Ascending aorta (tissue), 2 donors: Measurements from ENCODE around the gene PDE6G. TPM values are rescaled to one million over a fixed set of nuclear protein-coding genes. Genes with fewer than 3 reads are reported as not detected.
A peak's percentile ranks its signal among the peaks of the same experiment; 100 is the strongest.

Source experiments
- DNase-seq, 2 donors: peaks; one replicate each; pipeline ENCODE4 v3.0.0-alpha.2; 2019; ENCODE audit warnings: low spot score in 2 of 2
- H3K27ac ChIP-seq, 2 donors: fragments of 200-600 bp; sonication (generic); one replicate each; pipeline ENCODE4 v1.5.1; 2016 to 2017; ENCODE audit warnings: mild to moderate bottlenecking in 1 of 2
- H3K27me3 ChIP-seq: fragments of 200-600 bp; sonication (generic); one replicate; pipeline ENCODE4 v1.5.1; 2017
- H3K36me3 ChIP-seq, 2 donors: fragments of 200-600 bp; sonication (generic); one replicate each; pipeline ENCODE4 v1.5.1; 2016
- H3K4me1 ChIP-seq, 2 donors: fragments of 200-600 bp; sonication (generic); one replicate each; pipeline ENCODE4 v1.5.1; 2016 to 2017; ENCODE audit warnings: mild to moderate bottlenecking in 1 of 2
- H3K4me3 ChIP-seq, 2 donors: fragments of 200-600 bp; sonication (generic); one replicate each; pipeline ENCODE4 v1.5.1; 2016 to 2017; ENCODE audit warnings: mild to moderate bottlenecking in 1 of 2
- H3K9me3 ChIP-seq, 2 donors: fragments of 200-600 bp; sonication (generic); one replicate each; pipeline ENCODE4 v1.5.1; 2016
- intact Hi-C: fragments of 100-400 bp; cut with DNase I; formaldehyde crosslinking; loops from one replicate; pipeline ENCODE4 v1.15.1; 2023
- total RNA-seq: library from RNA; depleted of rRNA; stranded (reverse); fragments of >200 nt; gene quantifications from one replicate; pipeline ENCODE4 v1.1.0, GENCODE V29; 2016
- TF ChIP-seq, protein P1 (sequence below), 3 experiments: fragments of 200-600 bp in 2 of 3; fragments of 450-650 bp in 1 of 3; sonication (generic) in 2 of 3; IDR thresholded peaks; one replicate each; pipeline ENCODE4 v1.5.1; 2016 to 2019; ENCODE audit warnings: antibody characterized with exemption in 3 of 3, mild to moderate bottlenecking in 1 of 3, moderate library complexity in 1 of 3

The PDE6G gene
- total RNA-seq, 1 donor from 2014 or later = not detected

DNA sequence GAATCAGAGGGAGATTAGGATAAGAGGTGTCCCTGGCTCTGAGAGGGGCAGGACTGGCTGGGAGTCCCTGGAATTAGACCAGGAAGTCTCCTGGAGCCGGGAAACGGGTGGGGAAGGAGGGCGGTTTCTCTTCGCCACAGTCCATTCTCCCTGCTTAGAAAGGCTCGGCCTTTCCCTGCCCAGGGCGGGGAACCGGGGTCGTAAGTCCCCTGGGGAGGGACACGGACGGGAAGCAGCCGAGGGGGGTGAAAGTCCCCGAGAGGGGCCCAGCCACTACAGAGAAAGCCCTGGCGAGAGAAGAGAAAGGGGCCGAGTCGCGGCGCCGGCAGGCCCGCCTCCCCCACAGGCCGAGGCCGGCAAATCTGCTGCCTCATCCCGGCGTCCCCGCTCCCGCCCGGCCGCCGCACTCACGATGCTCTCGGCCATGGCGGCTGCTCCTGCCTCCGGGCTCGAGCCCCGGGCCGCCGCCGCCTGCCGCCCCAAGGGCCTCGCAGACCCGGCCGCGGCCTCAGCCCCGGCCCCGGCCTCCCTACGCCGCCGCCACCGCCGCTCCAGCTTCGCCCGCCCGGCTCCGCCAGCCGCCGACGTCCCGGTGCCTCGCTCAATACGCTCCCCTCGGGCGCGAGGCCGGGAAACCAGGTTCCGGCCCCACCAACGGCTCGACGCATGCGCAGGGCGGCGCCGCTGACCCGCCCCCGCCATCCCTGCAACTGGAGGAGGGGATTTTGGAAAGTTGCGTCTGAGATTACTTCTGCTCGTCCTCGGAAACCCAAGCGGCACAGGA is 19.6 kb downstream of the PDE6G start, which contains the start of the genes NPLOC4 and TSPAN10:
NPLOC4 (minus strand) TSS at position 608 of the 784 bp plus-strand sequence; CDS start at position 426, 182 bp downstream.
TSPAN10 (plus strand) TSS at position 692 of the 784 bp plus-strand sequence. CDS start 5,217 bp downstream, outside the sequence.
- peak; percentile 14 to 90 for DNase-seq
- H3K4me1 ChIP-seq = peaks cover 9 to 17% of the 10 kb centered on the region in 2 donors
- peak within 1 kb of the TSS; percentile 80 to 89 for H3K4me3 ChIP-seq
- intact Hi-C loops = loop anchor here (1.0 to 5.0 kb wide), 2 partner anchors 30 to 66 kb away; partner anchors contain the start of genes CCDC137, MRPL12 and OXLD1
- TF ChIP-seq, protein P1, sequence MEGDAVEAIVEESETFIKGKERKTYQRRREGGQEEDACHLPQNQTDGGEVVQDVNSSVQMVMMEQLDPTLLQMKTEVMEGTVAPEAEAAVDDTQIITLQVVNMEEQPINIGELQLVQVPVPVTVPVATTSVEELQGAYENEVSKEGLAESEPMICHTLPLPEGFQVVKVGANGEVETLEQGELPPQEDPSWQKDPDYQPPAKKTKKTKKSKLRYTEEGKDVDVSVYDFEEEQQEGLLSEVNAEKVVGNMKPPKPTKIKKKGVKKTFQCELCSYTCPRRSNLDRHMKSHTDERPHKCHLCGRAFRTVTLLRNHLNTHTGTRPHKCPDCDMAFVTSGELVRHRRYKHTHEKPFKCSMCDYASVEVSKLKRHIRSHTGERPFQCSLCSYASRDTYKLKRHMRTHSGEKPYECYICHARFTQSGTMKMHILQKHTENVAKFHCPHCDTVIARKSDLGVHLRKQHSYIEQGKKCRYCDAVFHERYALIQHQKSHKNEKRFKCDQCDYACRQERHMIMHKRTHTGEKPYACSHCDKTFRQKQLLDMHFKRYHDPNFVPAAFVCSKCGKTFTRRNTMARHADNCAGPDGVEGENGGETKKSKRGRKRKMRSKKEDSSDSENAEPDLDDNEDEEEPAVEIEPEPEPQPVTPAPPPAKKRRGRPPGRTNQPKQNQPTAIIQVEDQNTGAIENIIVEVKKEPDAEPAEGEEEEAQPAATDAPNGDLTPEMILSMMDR (IDR thresholded peaks at IDR 0.05) = peak in 1 of 3 experiments; percentile 7
- H3K36me3 ChIP-seq = no peaks in the 10 kb centered on the region
- peak within 1 kb of the TSS; percentile 78 to 85 for H3K27ac ChIP-seq
- no peaks in the 10 kb centered on the region for H3K9me3 ChIP-seq
- H3K27me3 ChIP-seq = no peaks in the 10 kb centered on the region

DNA sequence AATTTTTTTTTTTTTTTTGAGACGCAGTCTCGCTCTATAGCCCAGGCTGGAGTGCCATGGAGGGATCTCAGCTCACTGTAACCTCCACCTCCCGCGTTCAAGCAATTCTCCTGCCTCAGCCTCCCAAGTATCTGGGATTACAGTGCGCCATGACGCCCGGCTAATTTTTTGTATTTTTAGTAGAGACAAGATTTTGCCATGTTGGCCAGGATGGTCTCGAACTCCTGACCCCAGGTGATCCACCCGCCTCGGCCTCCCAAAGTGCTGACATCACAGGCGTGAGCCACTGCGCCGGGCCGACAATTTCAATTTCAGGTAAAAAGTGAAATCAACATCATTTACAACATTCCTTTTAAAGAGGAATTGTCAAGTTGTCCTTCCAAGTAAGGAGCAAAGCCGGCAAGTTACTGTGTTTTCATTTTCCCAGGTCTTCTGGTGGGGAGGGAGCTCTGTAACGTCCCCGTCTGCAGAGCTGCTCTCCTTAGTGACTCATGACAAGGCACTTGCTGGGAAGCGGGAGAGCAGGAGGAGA is 20.3 kb downstream of the PDE6G start:
- Histone ChIP-seq H3K36me3 (no peaks in the 10 kb centered on the region), H3K27ac (peak overlapping the region; percentile 78 to 85), H3K9me3 (no peaks in the 10 kb centered on the region), H3K4me1 (peaks cover 9 to 17% of the 10 kb centered on the region in 2 donors), H3K27me3 (no peaks in the 10 kb centered on the region), H3K4me3 (peak overlapping the region; percentile 80 to 89)
- TF ChIP-seq, protein P1 (IDR thresholded peaks at IDR 0.05) = no peak
- no peak for DNase-seq
- intact Hi-C loops = loop anchor here (5.0 kb wide), 1 partner anchor 66 kb away; the partner anchor contains the start of gene MRPL12

GRCh38 chr17:81635431-81635830 is 20.9 kb downstream of the PDE6G start:
- TF ChIP-seq, protein P1 (IDR thresholded peaks at IDR 0.05) = no peak
- intact Hi-C loops = loop anchor here (5.0 kb wide), 1 partner anchor 67 kb away; the partner anchor contains the start of gene MRPL12
- Histone ChIP-seq H3K36me3 (no peaks in the 10 kb centered on the region), H3K27ac (no peak overlapping the region), H3K27me3 (no peaks in the 10 kb centered on the region), H3K9me3 (no peaks in the 10 kb centered on the region), H3K4me3 (peak overlapping the region; percentile 80 to 89), H3K4me1 (peaks cover 9 to 17% of the 10 kb centered on the region in 2 donors)
- no peak for DNase-seq

GRCh38 chr17:81631482-81631881 is 24.9 kb downstream of the PDE6G start:
- H3K4me3 ChIP-seq = no peak overlapping the region
- H3K27ac ChIP-seq = no peak overlapping the region
- H3K9me3 ChIP-seq = no peaks in the 10 kb centered on the region
- intact Hi-C loops = no loop called here
- no peak for DNase-seq
- H3K4me1 ChIP-seq = peaks cover 9 to 17% of the 10 kb centered on the region in 2 donors
- peaks cover 31 to 33% of the 10 kb centered on the region in 2 donors for H3K36me3 ChIP-seq
- TF ChIP-seq, protein P1 (IDR thresholded peaks at IDR 0.05) = no peak
- no peaks in the 10 kb centered on the region for H3K27me3 ChIP-seq

GRCh38 chr17:81630274-81630673 is 26.1 kb downstream of the PDE6G start:
- Histone ChIP-seq H3K4me1 (peaks cover 2 to 8% of the 10 kb centered on the region in 2 donors), H3K36me3 (peaks cover 42 to 45% of the 10 kb centered on the region in 2 donors), H3K9me3 (no peaks in the 10 kb centered on the region), H3K27ac (no peak overlapping the region), H3K27me3 (no peaks in the 10 kb centered on the region), H3K4me3 (no peak overlapping the region)
- TF ChIP-seq, protein P1 (IDR thresholded peaks at IDR 0.05) = no peak
- intact Hi-C loops = no loop called here
- DNase-seq = no peak
